HepG2 (cell line): ENCODE results near the gene ZC3H8. TPM values are rescaled to one million over a fixed set of nuclear protein-coding genes. Genes with fewer than 3 reads are reported as not detected.

Source experiments
- ATAC-seq: fragments of 200-7000 bp; cut with Tn5 transposase; 3 replicates; pipeline ENCODE4 v1.9.1; 2020; ENCODE audit warnings: mild to moderate bottlenecking, moderate library complexity
- BruUV-seq: library from RNA; stranded (reverse); fragments of 400-500 nt; replicated peaks from 2 replicates; lab custom pipeline; 2021; lab: Mats Ljungman, UMichigan
- CTCF ChIA-PET: fragments of 300-600 bp; formaldehyde crosslinking; extraction: SDS; loops from one replicate; lab custom pipeline; 2021; ENCODE audit warnings: low total read pairs, inconsistent platforms, low intra/inter-chr PET ratio; lab: Yijun Ruan, JAX
- POLR2A ChIA-PET: fragments of 350-600 bp; sonication (Branson Sonifier 250); formaldehyde crosslinking; loops from one replicate; lab custom pipeline; 2020; ENCODE audit warnings: antibody characterized with exemption, inconsistent platforms; lab: Yijun Ruan, JAX
- DNase-seq: peaks from one replicate; pipeline ENCODE4 v3.0.0-alpha.2; 2015; ENCODE audit warnings: low spot score
- FAIRE-seq: peaks from 3 replicates; lab custom pipeline; 2011; peaks lifted over from hg19 to GRCh38; lab: Jason Lieb, UNC
- H2AFZ ChIP-seq: one replicate; pipeline ENCODE4 v1.6.1; 2011; ENCODE audit warnings: low read length, inconsistent platforms
- H3K27ac ChIP-seq: fragments of 300-600 bp; 3 replicates; pipeline ENCODE4 v1.8.0; 2011; ENCODE audit warnings: mixed run types, mild to moderate bottlenecking, mixed read lengths, low read length, inconsistent platforms; ENCODE audit not compliant: insufficient read depth; ENCODE audit errors: extremely low read length
- H3K27me3 ChIP-seq, 2 experiments: fragments of 200-600 bp in 1 of 2; 2 replicates in 1 of 2; 3 replicates in 1 of 2; pipeline versions ENCODE4 v1.6.0 to v1.8.0; 2011; ENCODE audit warnings: low read length in 2 of 2, mild to moderate bottlenecking in 2 of 2, moderate library complexity in 2 of 2, inconsistent platforms in 1 of 2; ENCODE audit not compliant: insufficient read depth in 2 of 2, control insufficient read depth in 1 of 2
- H3K36me3 ChIP-seq, 2 experiments: fragments of 200-600 bp in 1 of 2; replicated peaks in 1 of 2; 2 replicates in 1 of 2; 3 replicates in 1 of 2; pipeline versions ENCODE4 v1.5.1 to v1.8.0; 2011; ENCODE audit warnings: low read length in 2 of 2, inconsistent platforms in 1 of 2; ENCODE audit not compliant: insufficient read depth in 2 of 2, control insufficient read depth in 1 of 2
- H3K4me1 ChIP-seq: 2 replicates; pipeline ENCODE4 v1.5.1; 2012; ENCODE audit warnings: low read length, inconsistent platforms; ENCODE audit not compliant: insufficient read depth
- H3K4me2 ChIP-seq: 2 replicates; pipeline ENCODE4 v1.6.0; 2011; ENCODE audit warnings: low read depth, low read length, inconsistent platforms
- H3K4me3 ChIP-seq, 3 experiments: fragments of 200-600 bp in 1 of 3; sonication (generic), shearing (Covaris generic) in 1 of 3; replicated peaks in 1 of 3; 2 replicates each; pipeline ENCODE4 v1.5.1; 2011 to 2016; ENCODE audit warnings: low read length in 3 of 3, inconsistent platforms in 2 of 3, low read depth in 2 of 3, mild to moderate bottlenecking in 2 of 3, control low read depth in 1 of 3, mixed read lengths in 1 of 3; ENCODE audit not compliant: insufficient read depth in 1 of 3
- H3K79me2 ChIP-seq: one replicate; pipeline ENCODE4 v1.6.1; 2011; ENCODE audit warnings: low read length, inconsistent platforms; ENCODE audit not compliant: insufficient read depth
- H3K9ac ChIP-seq: 2 replicates; pipeline ENCODE4 v1.6.0; 2011; ENCODE audit warnings: mild to moderate bottlenecking, low read depth, low read length, inconsistent platforms; ENCODE audit not compliant: insufficient read depth
- H3K9me3 ChIP-seq: 2 replicates; pipeline ENCODE4 v1.5.1; 2012; ENCODE audit warnings: mild to moderate bottlenecking, low read length
- H4K20me1 ChIP-seq: 2 replicates; pipeline ENCODE4 v1.6.0; 2011; ENCODE audit warnings: inconsistent platforms, mild to moderate bottlenecking, low read length, moderate library complexity; ENCODE audit not compliant: insufficient read depth
- ATF7 ChIP-seq, 2 experiments: fragments of 450-650 bp in 1 of 2; sonication (generic) in 1 of 2; formaldehyde crosslinking in 1 of 2; IDR thresholded peaks; 2 replicates each; pipeline versions ENCODE4 v1.4.0 to v1.6.1; 2016 to 2020; ENCODE audit warnings: antibody characterized with exemption in 1 of 2, mild to moderate bottlenecking in 1 of 2, missing genetic modification reagents in 1 of 2
- HNF4G ChIP-seq, 2 experiments: sonication (generic) in 1 of 2; formaldehyde crosslinking in 1 of 2; IDR thresholded peaks; 2 replicates each; pipeline versions ENCODE4 v1.4.0 to v1.6.1; 2011 to 2020; ENCODE audit warnings: borderline replicate concordance in 2 of 2, low read depth in 2 of 2, mild to moderate bottlenecking in 2 of 2, low read length in 1 of 2, missing genetic modification reagents in 1 of 2, moderate library complexity in 1 of 2
- HNRNPLL ChIP-seq: fragments of 200-400 bp; formaldehyde crosslinking; IDR thresholded peaks from 2 replicates; pipeline ENCODE4 v1.6.1; 2017; ENCODE audit warnings: mild to moderate bottlenecking, low read depth, low read length; ENCODE audit not compliant: poor library complexity, severe bottlenecking
- KIAA2018 ChIP-seq: sonication (generic); formaldehyde crosslinking; IDR thresholded peaks from 2 replicates; pipeline ENCODE4 v1.5.0; 2020; ENCODE audit warnings: mild to moderate bottlenecking, missing genetic modification reagents, borderline replicate concordance
- MEF2D ChIP-seq: sonication (generic); formaldehyde crosslinking; IDR thresholded peaks from 2 replicates; pipeline ENCODE4 v1.5.1; 2020; ENCODE audit warnings: mild to moderate bottlenecking, missing genetic modification reagents
- SMC3 ChIP-seq: IDR thresholded peaks from 2 replicates; pipeline ENCODE4 v1.6.1; 2011; ENCODE audit warnings: low read length, improper control_type of control experiment
- SNAPC5 ChIP-seq: sonication (generic); formaldehyde crosslinking; IDR thresholded peaks from 2 replicates; pipeline ENCODE4 v1.8.1; 2023; ENCODE audit warnings: mild to moderate bottlenecking, missing genetic modification reagents, borderline replicate concordance
- ZBTB1 ChIP-seq: sonication (generic); formaldehyde crosslinking; IDR thresholded peaks from 2 replicates; pipeline ENCODE4 v1.4.0; 2020; ENCODE audit warnings: missing genetic modification reagents, borderline replicate concordance
- ZBTB4 ChIP-seq: sonication (generic); formaldehyde crosslinking; IDR thresholded peaks from 2 replicates; pipeline ENCODE4 v1.4.0; 2020; ENCODE audit warnings: missing genetic modification reagents, mild to moderate bottlenecking, borderline replicate concordance
- ZBTB7B ChIP-seq: sonication (generic); formaldehyde crosslinking; IDR thresholded peaks from 2 replicates; pipeline ENCODE4 v1.4.0; 2020; ENCODE audit warnings: missing genetic modification reagents
- ZNF841 ChIP-seq: sonication (generic); formaldehyde crosslinking; IDR thresholded peaks from 2 replicates; pipeline ENCODE4 v1.8.1; 2023; ENCODE audit warnings: missing genetic modification reagents, borderline replicate concordance
- WGBS: methylation state at CpG from one replicate; pipeline ENCODE4 v1.1.6; 2017; ENCODE audit warnings: low lambda C conversion rate; 5-methylcytosine and 5-hydroxymethylcytosine counted together
- in situ Hi-C: cut with HindIII; loops from 2 replicates; pipeline ENCODE4 v1.10.0; 2017; ENCODE audit warnings: low pct_unique_long_range_greater_than_20kb; ENCODE audit not compliant: extremely low pct_ligation_motif_present
- intact Hi-C: fragments of 100-400 bp; cut with micrococcal nuclease; formaldehyde crosslinking; loops from one replicate; pipeline ENCODE4 v1.10.0; 2022; ENCODE audit not compliant: unreplicated experiment
- polyA plus RNA-seq, 8 experiments: library from polyadenylated mRNA; depleted of rRNA in 3 of 8; stranded (reverse) in 7 of 8; unstranded in 1 of 8; fragments of >200 nt; fragmentation: Illumina TruSeq in 4 of 8; extraction: Trizol in 4 of 8; gene quantifications; 2 replicates each; pipeline versions ENCODE4 v1.2.1 to v1.2.3, GENCODE V29; 2011 to 2016; ENCODE audit warnings: low read depth in 4 of 8, missing spikeins in 1 of 8, mixed read lengths in 1 of 8; ENCODE audit not compliant: insufficient read depth in 1 of 8
- total RNA-seq, 5 experiments: library from RNA; depleted of rRNA; stranded (reverse); fragments of >200 nt; fragmentation: Illumina TruSeq; extraction: Trizol; gene quantifications; 2 replicates each; pipeline ENCODE4 v1.2.3, GENCODE V29; 2016; ENCODE audit warnings: low read depth in 1 of 5

Gene ZC3H8
- total and polyA plus RNA-seq, 2 of the 13 experiments (the other 11 are each of a cell fraction or from before 2014, with no cell fraction given): 4.5 to 17.0 TPM

- TF ChIP-seq HNRNPLL: no peak
- no peak for TF ChIP-seq ATF7 (IDR thresholded peaks at IDR 0.05)
- no peak for TF ChIP-seq ATF7 (CRISPR knock-in tag; IDR thresholded peaks at IDR 0.05)
- TF ChIP-seq SNAPC5 (CRISPR knock-in tag): no peak
- TF ChIP-seq MEF2D (CRISPR knock-in tag): no peak
- TF ChIP-seq ZBTB7B (CRISPR knock-in tag): no peak
- no peak for TF ChIP-seq HNF4G (IDR thresholded peaks at IDR 0.05; ENCODE audit: borderline replicate concordance, low read depth, low read length)
- no peak for TF ChIP-seq HNF4G (CRISPR knock-in tag; IDR thresholded peaks at IDR 0.05; ENCODE audit: borderline replicate concordance, low read depth)
Observed at GRCh38 chr2:112217854-112218253, 37.0 kb downstream of the ZC3H8 start (continued).

GRCh38 chr2:112216167-112216566 lies 38.7 kb downstream of the ZC3H8 start:
- intact Hi-C loops (no loop called here), in situ Hi-C loops (no loop called here)
- no peaks in the 10 kb centered on the region for H4K20me1 ChIP-seq
- H3K4me2 ChIP-seq: no peak overlapping the region
- FAIRE-seq (peak; percentile 64), ATAC-seq (peak; percentile 92), DNase-seq (peak; percentile 58)
- peaks cover 4 to 5% of the 10 kb centered on the region in 2 experiments; a peak in 4 of 5 replicates for H3K36me3 ChIP-seq
- H3K9ac ChIP-seq: no peak overlapping the region
- H3K4me1 ChIP-seq: no peaks in the 10 kb centered on the region
- H3K27me3 ChIP-seq: no peaks in the 10 kb centered on the region
- no peaks in the 10 kb centered on the region; the same call in 1 of the 2 replicates for H3K9me3 ChIP-seq
- H2AFZ ChIP-seq: no peak overlapping the region
- no peaks in the 10 kb centered on the region for H3K79me2 ChIP-seq
- BruUV-seq: no TSS peak
- WGBS: 96% methylated on average over 3 of the region's 3 CpGs
- no peak overlapping the region for H3K27ac ChIP-seq
- ChIA-PET POLR2A (no interaction called here), CTCF (no interaction called here)
- H3K4me3 ChIP-seq: no peak overlapping the region
- TF ChIP-seq SMC3 (peak; percentile 74; the same call in 1 of the 2 replicates), ZBTB4 (CRISPR knock-in tag) (no peak), ZNF841 (no peak), ZBTB1 (CRISPR knock-in tag) (no peak), KIAA2018 (CRISPR knock-in tag) (no peak)
